SKM-1 treated with dmso at 0.1 percent for 144 hours (cell line): Measurements from ENCODE around the gene STUM.
A peak's percentile ranks its signal among the peaks of the same experiment; 100 is the strongest.

Source experiments
- DNase-seq: peaks from one replicate; lab custom pipeline; 2025; ENCODE audit not compliant: unreplicated experiment; lab: John Stamatoyannopoulos, UW

STUM gene

DNA sequence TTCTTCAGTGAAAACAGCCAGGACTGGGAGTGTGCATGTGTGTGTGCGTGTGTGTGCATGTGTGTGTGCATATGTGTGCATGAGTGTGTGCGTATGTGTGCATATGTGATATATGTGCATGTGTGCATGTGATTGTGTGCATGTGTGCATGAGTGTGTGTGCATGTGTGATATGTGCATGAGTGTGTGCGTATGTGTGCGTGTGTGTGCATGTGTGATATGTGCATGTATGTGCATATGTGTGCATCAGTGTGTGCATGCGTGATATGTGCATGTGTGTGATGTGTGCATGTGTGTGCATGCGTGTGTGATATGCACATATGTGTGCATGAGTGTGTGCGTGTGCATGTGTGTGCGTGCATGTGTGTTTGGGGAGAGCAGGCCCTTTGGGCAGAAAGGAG is 100.7 kb downstream of the STUM start:
- no peak for DNase-seq

DNA sequence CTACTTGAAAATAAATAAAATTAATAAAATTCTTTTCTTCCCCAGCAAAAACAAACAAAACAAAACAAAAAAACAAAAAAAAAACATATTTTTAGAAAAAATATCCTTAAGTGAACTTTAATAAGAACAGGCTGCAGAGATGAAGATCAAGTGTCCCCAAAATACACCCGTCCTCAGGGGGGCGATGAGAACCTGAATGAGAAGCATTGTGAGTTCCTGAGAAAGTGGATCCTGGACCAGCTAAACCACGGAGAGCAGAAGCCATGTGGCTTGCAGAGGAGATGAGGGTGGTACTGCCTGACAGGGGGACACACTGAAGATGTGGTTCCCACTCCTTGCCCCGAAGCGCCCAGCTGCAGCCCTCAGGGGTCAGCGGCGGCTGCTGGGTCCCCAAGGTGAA is 101.2 kb downstream of the STUM start:
- DNase-seq = peak; percentile 33

DNA sequence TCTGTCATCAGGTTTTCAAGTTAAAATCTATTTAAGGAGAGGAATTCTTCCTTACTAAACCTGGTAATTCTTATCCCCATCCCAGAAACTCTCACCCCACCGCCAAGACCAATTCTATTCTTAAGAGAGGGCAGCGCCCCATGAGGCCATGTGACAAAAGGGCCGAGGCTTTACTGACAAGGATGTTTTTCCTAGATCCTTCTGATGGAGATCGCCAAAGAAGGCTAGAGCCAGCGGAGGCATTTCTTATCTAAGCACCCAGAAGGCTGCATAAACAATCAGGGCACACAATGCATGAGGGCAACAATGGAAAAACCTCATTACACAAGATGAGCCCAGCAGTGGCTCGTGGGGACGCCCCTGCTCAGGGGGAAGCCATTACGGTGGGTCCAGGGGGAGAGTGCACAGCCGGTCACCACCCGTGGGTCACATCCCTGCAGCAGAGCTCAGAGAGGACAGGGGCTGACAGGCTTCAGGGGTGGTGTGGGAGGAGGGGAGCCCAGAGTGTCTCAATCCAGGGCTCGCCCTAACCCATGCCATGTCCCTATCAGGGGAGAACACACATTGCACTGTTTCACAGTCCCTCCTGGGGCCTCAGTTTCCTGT is 101.8 kb downstream of the STUM start:
- DNase-seq = no peak

DNA sequence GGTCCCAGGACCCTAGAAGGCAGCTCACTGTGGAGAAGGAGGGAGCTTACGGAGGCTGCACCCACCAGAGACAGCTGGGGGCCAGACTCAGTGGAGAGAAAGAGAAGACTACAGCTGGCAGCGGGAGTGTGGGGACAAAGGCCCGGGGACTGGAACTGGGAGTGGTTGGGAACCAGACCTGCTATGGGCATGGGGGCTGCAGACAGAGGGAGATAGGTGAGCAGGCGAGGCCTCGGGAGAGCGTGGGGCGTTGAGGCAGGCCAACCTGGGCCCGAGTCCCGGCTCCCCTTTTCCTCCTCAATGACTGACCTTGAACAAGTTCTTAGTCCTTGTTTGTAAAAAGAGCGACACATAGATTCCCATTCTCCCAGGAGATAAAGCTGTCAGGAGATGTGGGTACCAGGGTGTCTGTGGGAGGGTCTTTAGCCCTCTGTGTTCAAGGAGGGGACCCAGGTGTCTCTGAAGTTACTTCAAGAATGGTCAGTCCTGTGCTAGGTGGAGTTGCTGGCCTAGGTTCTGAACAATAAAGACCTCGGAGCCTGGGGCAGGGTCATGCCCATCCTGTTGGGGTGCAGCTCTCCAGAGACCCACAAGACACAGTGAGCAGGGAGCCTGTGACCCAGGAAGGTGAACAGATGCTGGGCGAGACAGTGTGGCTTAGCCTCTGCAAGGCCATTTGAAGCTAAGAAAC is 102.6 kb downstream of the STUM start:
- DNase-seq = no peak

DNA sequence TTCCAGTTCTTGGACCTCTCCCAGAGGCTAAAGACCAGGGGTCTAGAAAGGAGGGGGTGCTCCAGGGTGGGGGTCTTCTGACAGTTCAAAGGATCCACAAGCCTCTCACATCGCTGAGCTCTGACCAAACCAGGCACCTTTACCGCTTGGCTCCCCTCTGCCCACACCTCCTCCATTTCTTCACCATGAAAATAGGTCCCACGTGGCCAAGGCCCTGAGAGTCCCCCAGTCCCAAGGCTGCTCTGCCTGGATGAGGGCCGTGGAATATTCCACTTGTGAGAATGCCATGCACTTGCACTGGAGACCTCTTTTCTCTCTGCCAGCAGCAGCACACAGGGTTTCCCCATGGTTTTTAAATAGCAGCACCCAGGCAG is 103.2 kb downstream of the STUM start:
- no peak for DNase-seq

- no peak for DNase-seq
Observed at GRCh38 chr1:226652613-226653012, 104.0 kb downstream of the STUM start.

DNA sequence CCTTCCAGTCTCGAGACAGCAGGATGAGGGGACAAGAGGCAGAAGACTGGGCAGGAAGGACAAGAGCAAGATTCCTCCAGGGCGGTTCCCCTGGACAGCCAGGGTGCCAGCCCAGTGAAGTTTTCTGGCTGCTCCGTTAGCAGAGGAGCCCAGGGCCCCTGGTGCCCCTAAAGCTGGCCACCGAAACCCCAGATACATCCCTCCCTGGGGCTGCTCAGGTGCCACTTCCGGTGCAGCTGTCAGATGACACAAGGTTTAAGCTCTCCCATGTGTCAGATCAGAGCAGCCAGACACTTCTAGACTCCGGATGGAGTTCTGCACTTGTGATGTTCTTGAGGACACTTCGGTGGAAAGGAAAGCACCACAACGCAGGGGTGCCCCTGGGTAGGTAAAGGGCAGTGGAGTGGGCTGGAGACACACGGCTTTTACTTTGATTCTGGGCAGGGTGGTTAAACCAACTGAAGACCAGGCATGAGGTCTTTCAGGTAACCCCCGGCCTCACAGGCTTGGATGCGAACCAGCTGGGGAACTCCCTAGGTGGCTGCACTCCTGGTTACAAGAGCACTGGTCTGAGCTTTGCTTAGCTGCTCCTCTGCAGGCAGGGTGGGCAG is 104.9 kb downstream of the STUM start:
- DNase-seq = no peak

DNA sequence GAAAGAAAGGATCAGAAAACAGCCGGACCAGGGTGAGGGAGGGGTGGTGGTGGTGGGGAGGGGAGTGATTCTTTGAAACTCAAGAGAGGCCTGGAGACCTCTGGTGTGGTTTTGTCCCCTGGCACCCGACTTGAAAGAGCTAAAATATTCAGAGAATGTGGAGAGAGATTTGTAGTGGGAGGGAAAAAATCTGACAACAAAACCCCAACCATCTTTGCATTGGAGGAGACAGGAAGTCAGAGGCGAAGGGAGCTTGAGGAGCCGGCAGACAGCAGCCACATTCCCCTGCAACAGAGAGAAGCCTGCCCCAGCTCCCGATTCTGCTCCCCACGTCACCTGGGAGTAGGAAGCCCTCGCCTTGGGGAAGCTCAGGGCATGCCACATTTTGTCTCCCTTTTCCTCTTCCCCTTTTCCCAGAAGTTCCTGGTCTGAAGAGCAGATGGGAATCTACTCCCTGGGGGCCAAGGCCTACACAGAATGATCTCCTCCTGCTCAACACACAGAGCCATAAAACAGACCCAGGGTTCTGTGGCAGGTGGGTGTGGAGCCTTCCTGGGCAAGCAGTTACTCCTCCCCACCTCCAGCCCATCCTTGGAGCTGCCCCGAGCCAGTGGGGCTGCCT is 105.6 kb downstream of the STUM start:
- DNase-seq = no peak

DNA sequence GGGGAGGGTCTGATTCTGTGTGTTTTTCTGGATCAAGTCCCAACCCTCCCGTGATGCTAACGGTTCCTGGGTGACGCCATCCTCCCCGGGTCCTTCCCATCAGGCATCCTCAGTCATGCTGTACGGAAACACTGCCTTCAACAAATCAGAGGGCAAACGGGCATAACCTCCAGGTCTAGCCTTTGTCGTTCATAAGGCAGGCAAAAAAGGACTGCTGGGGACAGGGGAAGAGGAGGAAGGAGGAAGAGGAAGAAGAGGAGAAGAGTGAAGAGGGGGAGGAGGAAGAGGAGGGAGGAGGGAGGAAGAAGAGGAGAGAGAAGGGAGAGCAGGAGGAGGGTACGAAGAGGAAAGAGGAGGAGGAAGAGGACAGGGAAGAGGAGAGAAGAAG is 106.1 kb downstream of the STUM start:
- DNase-seq = no peak

GRCh38 chr1:226655251-226656163 is 106.9 kb downstream of the STUM start:
- peak; percentile 33 for DNase-seq

- DNase-seq = no peak
Observed at GRCh38 chr1:226656201-226656600, 107.6 kb downstream of the STUM start.

GRCh38 chr1:226656601-226657277 is 108.2 kb downstream of the STUM start:
- no peak for DNase-seq

DNA sequence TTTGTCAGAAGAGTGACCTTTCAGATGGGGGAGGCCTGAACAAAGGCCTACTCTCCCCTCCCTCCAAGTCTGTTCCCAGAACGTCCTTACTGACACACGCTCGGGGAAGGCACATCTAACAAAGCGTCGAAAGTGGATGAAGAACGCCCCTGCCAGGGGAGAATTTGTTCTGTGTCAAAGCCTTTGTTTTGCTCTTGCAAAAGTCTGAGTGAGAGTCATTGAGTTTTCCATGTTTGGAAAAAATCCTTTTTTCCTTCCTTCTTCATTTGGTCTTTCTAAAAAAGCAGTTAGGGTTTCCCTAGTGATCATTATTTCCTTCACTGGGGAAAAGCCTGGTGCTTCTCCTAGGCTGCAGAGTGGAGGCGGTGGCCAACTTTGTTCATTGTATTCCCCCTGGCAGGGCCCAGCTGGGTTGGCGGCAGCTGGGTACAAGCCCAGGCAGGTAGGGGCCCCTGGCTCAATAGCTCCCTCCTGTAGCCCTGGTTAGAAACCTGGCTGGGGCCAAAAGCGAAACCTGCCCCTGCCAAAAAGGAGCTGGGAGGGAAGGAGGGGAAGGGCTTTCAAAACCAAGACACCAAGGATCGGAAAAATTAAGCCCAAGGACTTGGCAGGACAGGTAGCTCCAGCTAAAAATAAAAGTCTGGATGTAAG is 109.5 kb downstream of the STUM start:
- no peak for DNase-seq

GRCh38 chr1:226658546-226659125 is 110.1 kb downstream of the STUM start:
- DNase-seq = no peak
